Measurements from ENCODE around the gene ADGRA1.
A peak's percentile ranks its signal among the peaks of the same experiment; 100 is the strongest.

ADGRA1 gene

GRCh38 chr10:133164816-133165555, 77.3 kb downstream of the ADGRA1 start:
- peaks cover 10% of the 10 kb centered on the region for H3K4me1 ChIP-seq (ENCODE audit: control insufficient read depth, insufficient read depth, low read depth, low read length)
- H3K27ac ChIP-seq (ENCODE audit: low read length, poor library complexity, severe bottlenecking), result no peak overlapping the region
- no peak overlapping the region for H3K4me2 ChIP-seq (ENCODE audit: low read length, poor library complexity, severe bottlenecking)
- DNase-seq, result no peak
- no peak overlapping the region for H2AK5ac ChIP-seq (ENCODE audit: low read length, severe bottlenecking)
- H3K23ac ChIP-seq (ENCODE audit: low read length in 2 of 2), result no peak overlapping the region
- no peak overlapping the region for H3K4me3 ChIP-seq (ENCODE audit: insufficient read depth in 1 of 2, low read depth in 1 of 2, low read length in 2 of 2)
- 81% methylated on average over 26 of the region's 26 CpGs for WGBS
- no peak overlapping the region for H4K91ac ChIP-seq (ENCODE audit: low read length)
- no peak overlapping the region for H2BK12ac ChIP-seq (ENCODE audit: low read length in 2 of 2)
- peaks cover 32 to 63% of the 10 kb centered on the region in 2 experiments for H3K27me3 ChIP-seq (ENCODE audit: control insufficient read depth in 1 of 2, insufficient read depth in 1 of 2, low read length in 2 of 2)
- no peak overlapping the region for H4K8ac ChIP-seq (ENCODE audit: low read length)
- H3K18ac ChIP-seq (ENCODE audit: low read depth in 1 of 2, low read length in 2 of 2), result no peak overlapping the region
- no peaks in the 10 kb centered on the region for H3K9me3 ChIP-seq (ENCODE audit: control insufficient read depth, low read length)
- no peak overlapping the region for H3K4ac ChIP-seq (ENCODE audit: low read depth in 1 of 2, low read length in 2 of 2)
- H2AFZ ChIP-seq (ENCODE audit: low read depth, low read length), result no peak overlapping the region
- no peak overlapping the region for H3K14ac ChIP-seq (ENCODE audit: low read length in 2 of 2)
- no peak overlapping the region for H2BK15ac ChIP-seq (ENCODE audit: low read depth, poor library complexity, severe bottlenecking)
- H2BK5ac ChIP-seq (ENCODE audit: low read depth, low read length, poor library complexity, severe bottlenecking), result no peak overlapping the region
- H3K36me3 ChIP-seq (ENCODE audit: control insufficient read depth in 1 of 2, insufficient read depth in 2 of 2, low read depth in 1 of 2, low read length in 2 of 2), result no peaks in the 10 kb centered on the region
- H3K79me1 ChIP-seq (replicated peaks; ENCODE audit: low read length, poor library complexity, severe bottlenecking), result no peaks in the 10 kb centered on the region
- no peak overlapping the region for H3K9ac ChIP-seq (ENCODE audit: low read length)
- H2BK120ac ChIP-seq (ENCODE audit: low read depth, low read length), result no peak overlapping the region

GRCh38 chr10:133165556-133166503, 78.1 kb downstream of the ADGRA1 start:
- Histone ChIP-seq H3K18ac (ENCODE audit: low read depth in 1 of 2, low read length in 2 of 2) (no peak overlapping the region), H3K23ac (ENCODE audit: low read length in 2 of 2) (no peak overlapping the region), H3K36me3 (ENCODE audit: control insufficient read depth in 1 of 2, insufficient read depth in 2 of 2, low read depth in 1 of 2, low read length in 2 of 2) (no peaks in the 10 kb centered on the region), H3K27me3 (ENCODE audit: control insufficient read depth in 1 of 2, insufficient read depth in 1 of 2, low read length in 2 of 2) (peaks cover 28 to 58% of the 10 kb centered on the region in 2 experiments), H3K4me3 (ENCODE audit: insufficient read depth in 1 of 2, low read depth in 1 of 2, low read length in 2 of 2) (peak overlapping the region in 1 of 2 experiments; percentile 18), H2BK15ac (ENCODE audit: low read depth, poor library complexity, severe bottlenecking) (no peak overlapping the region), H2AFZ (ENCODE audit: low read depth, low read length) (no peak overlapping the region), H3K4me2 (ENCODE audit: low read length, poor library complexity, severe bottlenecking) (no peak overlapping the region), H3K4ac (ENCODE audit: low read depth in 1 of 2, low read length in 2 of 2) (no peak overlapping the region), H2BK120ac (ENCODE audit: low read depth, low read length) (no peak overlapping the region), H3K79me1 (replicated peaks; ENCODE audit: low read length, poor library complexity, severe bottlenecking) (no peaks in the 10 kb centered on the region), H2BK12ac (ENCODE audit: low read length in 2 of 2) (no peak overlapping the region), H4K91ac (ENCODE audit: low read length) (peak overlapping the region; percentile 41), H2AK5ac (ENCODE audit: low read length, severe bottlenecking) (no peak overlapping the region), H3K27ac (ENCODE audit: low read length, poor library complexity, severe bottlenecking) (no peak overlapping the region), H4K8ac (ENCODE audit: low read length) (no peak overlapping the region), H3K9me3 (ENCODE audit: control insufficient read depth, low read length) (no peaks in the 10 kb centered on the region), H3K9ac (ENCODE audit: low read length) (no peak overlapping the region), H3K4me1 (ENCODE audit: control insufficient read depth, insufficient read depth, low read depth, low read length) (peaks cover 4% of the 10 kb centered on the region), H3K14ac (ENCODE audit: low read length in 2 of 2) (no peak overlapping the region), H2BK5ac (ENCODE audit: low read depth, low read length, poor library complexity, severe bottlenecking) (no peak overlapping the region)
- 91% methylated on average over 39 of the region's 40 CpGs for WGBS
- no peak for DNase-seq

DNA sequence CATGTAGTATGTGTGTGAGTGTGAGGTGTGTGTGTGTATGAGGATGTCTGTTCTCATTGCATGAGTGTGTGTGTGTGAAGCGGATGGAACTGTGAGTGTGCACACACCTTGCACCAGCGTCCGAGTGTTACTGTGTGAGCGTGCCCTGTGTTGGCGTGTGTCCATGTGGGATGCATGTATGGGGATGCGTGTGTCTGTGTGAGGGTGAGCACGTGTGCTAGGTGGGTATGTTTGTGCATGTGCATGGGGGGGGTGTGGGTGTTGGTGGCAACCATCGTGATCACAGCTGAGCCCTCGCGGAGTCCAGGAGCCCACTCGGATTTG, 78.7 kb downstream of the ADGRA1 start:
- 93% methylated on average over 11 of the region's 11 CpGs for WGBS
- no peak overlapping the region for H2AFZ ChIP-seq (ENCODE audit: low read depth, low read length)

More for the DNA sequence above, 78.7 kb downstream of the ADGRA1 start:
- DNase-seq, result no peak
- no peak overlapping the region for H2BK15ac ChIP-seq (ENCODE audit: low read depth, poor library complexity, severe bottlenecking)
- peaks cover 22 to 51% of the 10 kb centered on the region in 2 experiments for H3K27me3 ChIP-seq (ENCODE audit: control insufficient read depth in 1 of 2, insufficient read depth in 1 of 2, low read length in 2 of 2)
- no peaks in the 10 kb centered on the region for H3K36me3 ChIP-seq (ENCODE audit: control insufficient read depth in 1 of 2, insufficient read depth in 2 of 2, low read depth in 1 of 2, low read length in 2 of 2)
- no peaks in the 10 kb centered on the region for H3K4me1 ChIP-seq (ENCODE audit: control insufficient read depth, insufficient read depth, low read depth, low read length)
- H4K8ac ChIP-seq (ENCODE audit: low read length), result no peak overlapping the region
- no peak overlapping the region for H4K91ac ChIP-seq (ENCODE audit: low read length)
- H3K23ac ChIP-seq (ENCODE audit: low read length in 2 of 2), result no peak overlapping the region
- H3K14ac ChIP-seq (ENCODE audit: low read length in 2 of 2), result no peak overlapping the region
- no peak overlapping the region for H2BK12ac ChIP-seq (ENCODE audit: low read length in 2 of 2)
- no peak overlapping the region for H2AK5ac ChIP-seq (ENCODE audit: low read length, severe bottlenecking)
- no peaks in the 10 kb centered on the region for H3K79me1 ChIP-seq (replicated peaks; ENCODE audit: low read length, poor library complexity, severe bottlenecking)
- no peak overlapping the region for H2BK120ac ChIP-seq (ENCODE audit: low read depth, low read length)
- H3K4me2 ChIP-seq (ENCODE audit: low read length, poor library complexity, severe bottlenecking), result no peak overlapping the region
- H3K9ac ChIP-seq (ENCODE audit: low read length), result no peak overlapping the region
- H2BK5ac ChIP-seq (ENCODE audit: low read depth, low read length, poor library complexity, severe bottlenecking), result no peak overlapping the region
- H3K27ac ChIP-seq (ENCODE audit: low read length, poor library complexity, severe bottlenecking), result no peak overlapping the region
- no peak overlapping the region for H3K18ac ChIP-seq (ENCODE audit: low read depth in 1 of 2, low read length in 2 of 2)
- H3K4me3 ChIP-seq (ENCODE audit: insufficient read depth in 1 of 2, low read depth in 1 of 2, low read length in 2 of 2), result no peak overlapping the region
- no peak overlapping the region for H3K4ac ChIP-seq (ENCODE audit: low read depth in 1 of 2, low read length in 2 of 2)
- H3K9me3 ChIP-seq (ENCODE audit: control insufficient read depth, low read length), result no peaks in the 10 kb centered on the region

Measured in mesenchymal stem cell (in vitro differentiated cells and primary cell).